Panc1 (cell line): ENCODE results near the gene ARL10. TPM values are rescaled to one million over a fixed set of nuclear protein-coding genes. Genes with fewer than 3 reads are reported as not detected.

Experiments used
- ATAC-seq: fragments of 200-7000 bp; cut with Tn5 transposase; 2 replicates; pipeline ENCODE4 v1.9.1; 2020; ENCODE audit warnings: mild to moderate bottlenecking, moderate library complexity
- BruUV-seq: library from RNA; stranded (reverse); fragments of 400-500 nt; replicated peaks from 2 replicates; lab custom pipeline; 2021; lab: Mats Ljungman, UMichigan
- CTCF ChIA-PET: fragments of 300-600 bp; sonication (Branson Sonifier 250); formaldehyde crosslinking; loops from one replicate; lab custom pipeline; 2022; ENCODE audit warnings: antibody characterized with exemption; lab: Charles Lee
- POLR2A ChIA-PET: fragments of 300-600 bp; sonication (Branson Sonifier 250); formaldehyde crosslinking; loops from one replicate; lab custom pipeline; 2022; ENCODE audit warnings: antibody characterized with exemption; lab: Charles Lee
- DNase-seq: peaks from one replicate; pipeline ENCODE4 v3.0.0-alpha.2; 2010; ENCODE audit warnings: low read depth, low spot score
- H3K27ac ChIP-seq: 2 replicates; pipeline ENCODE4 v1.5.1; 2011; ENCODE audit warnings: mild to moderate bottlenecking, low read length, inconsistent platforms
- H3K27me3 ChIP-seq: fragments of 200-500 bp; sonication (Bioruptor generic); 2 replicates; pipeline ENCODE4 v1.6.0; 2014; ENCODE audit warnings: low read length, inconsistent platforms; ENCODE audit not compliant: control insufficient read depth, insufficient read depth
- H3K36me3 ChIP-seq: fragments of 200-500 bp; sonication (Bioruptor generic); 2 replicates; pipeline ENCODE4 v1.5.1; 2014; ENCODE audit warnings: inconsistent platforms, mild to moderate bottlenecking, low read length, moderate library complexity; ENCODE audit not compliant: control insufficient read depth, insufficient read depth
- H3K4me1 ChIP-seq: 2 replicates; pipeline ENCODE4 v1.5.1; 2011; ENCODE audit warnings: inconsistent platforms, mild to moderate bottlenecking, low read length, moderate library complexity; ENCODE audit not compliant: control insufficient read depth, insufficient read depth
- H3K4me3 ChIP-seq, 2 experiments: 2 replicates each; pipeline ENCODE4 v1.5.1; 2011 to 2012; ENCODE audit warnings: low read depth in 2 of 2, low read length in 2 of 2, mild to moderate bottlenecking in 2 of 2, inconsistent platforms in 1 of 2, moderate library complexity in 1 of 2
- H3K9me3 ChIP-seq: fragments of 200-500 bp; sonication (Bioruptor generic); 2 replicates; pipeline ENCODE4 v1.5.1; 2014; ENCODE audit warnings: low read depth, mild to moderate bottlenecking, inconsistent platforms, low read length, moderate library complexity; ENCODE audit not compliant: control insufficient read depth, insufficient read depth
- CTCF ChIP-seq: fragments of 450-650 bp; IDR thresholded peaks from 2 replicates; pipeline ENCODE4 v1.5.1; 2017; ENCODE audit warnings: mild to moderate bottlenecking
- POLR2AphosphoS5 ChIP-seq: IDR thresholded peaks from 2 replicates; pipeline ENCODE4 v1.6.1; 2012; ENCODE audit warnings: mild to moderate bottlenecking, low read depth, low read length, moderate library complexity
- SIN3A ChIP-seq: IDR thresholded peaks from 2 replicates; pipeline ENCODE4 v1.6.1; 2012; ENCODE audit warnings: low read depth, mild to moderate bottlenecking, low read length, moderate library complexity, borderline replicate concordance; ENCODE audit not compliant: insufficient read depth
- TCF7L2 ChIP-seq: IDR thresholded peaks from 2 replicates; pipeline ENCODE4 v1.6.1; 2011; ENCODE audit warnings: mild to moderate bottlenecking, low read depth, low read length, inconsistent platforms
- in situ Hi-C: cut with HindIII; loops from 2 replicates; pipeline ENCODE4 v1.10.0; 2016; ENCODE audit warnings: low sequenced_read_pairs, low pct_unique_long_range_greater_than_20kb
- intact Hi-C: fragments of 100-400 bp; cut with micrococcal nuclease; formaldehyde crosslinking; loops from one replicate; pipeline ENCODE4 v1.10.0; 2022; ENCODE audit not compliant: unreplicated experiment
- total RNA-seq: library from RNA; stranded (reverse); gene quantifications from one replicate; pipeline ENCODE4 v1.2.1, GENCODE V29; 2021; ENCODE audit not compliant: unreplicated experiment
- TF ChIP-seq, protein P1 (sequence below), 2 experiments: IDR thresholded peaks; 2 replicates each; pipeline ENCODE4 v1.6.1; 2011 to 2012; ENCODE audit warnings: low read depth in 2 of 2, control low read depth in 1 of 2, low read length in 1 of 2, mild to moderate bottlenecking in 1 of 2, moderate library complexity in 1 of 2; ENCODE audit not compliant: insufficient read depth in 1 of 2

The ARL10 gene
- total RNA-seq, 1 experiment from 2014 or later, result 2.0 TPM

DNA sequence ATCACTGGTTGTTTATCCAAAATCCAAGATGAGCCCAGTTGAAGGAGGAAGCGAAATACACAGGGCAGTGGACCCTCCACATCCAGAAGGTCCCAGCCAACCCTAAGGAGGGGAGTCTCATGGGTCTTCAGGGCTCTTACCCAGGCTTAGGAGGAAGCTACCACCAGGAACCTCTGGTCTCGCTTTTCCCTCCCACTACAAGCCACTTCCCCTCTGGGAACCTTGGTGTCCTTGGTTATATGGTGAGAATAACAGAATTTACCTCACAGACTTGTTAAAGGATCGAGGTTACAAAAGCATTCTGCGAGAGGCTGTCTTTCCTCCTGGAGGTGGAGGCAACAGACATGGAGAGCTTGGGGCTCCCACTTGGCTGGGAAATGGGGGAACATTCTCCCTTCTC, 26.7 kb downstream of the ARL10 start:
- Histone ChIP-seq H3K27me3 (no peaks in the 10 kb centered on the region), H3K9me3 (no peaks in the 10 kb centered on the region), H3K36me3 (peaks cover 6% of the 10 kb centered on the region), H3K4me1 (peaks cover 3% of the 10 kb centered on the region), H3K27ac (no peak overlapping the region), H3K4me3 (no peak overlapping the region)
- ChIA-PET CTCF (no interaction called here), POLR2A (no interaction called here)
- TF ChIP-seq CTCF, result no peak
- no peak for TF ChIP-seq TCF7L2
- TF ChIP-seq SIN3A, result no peak
- no peak for TF ChIP-seq POLR2AphosphoS5
- TF ChIP-seq, protein P1, sequence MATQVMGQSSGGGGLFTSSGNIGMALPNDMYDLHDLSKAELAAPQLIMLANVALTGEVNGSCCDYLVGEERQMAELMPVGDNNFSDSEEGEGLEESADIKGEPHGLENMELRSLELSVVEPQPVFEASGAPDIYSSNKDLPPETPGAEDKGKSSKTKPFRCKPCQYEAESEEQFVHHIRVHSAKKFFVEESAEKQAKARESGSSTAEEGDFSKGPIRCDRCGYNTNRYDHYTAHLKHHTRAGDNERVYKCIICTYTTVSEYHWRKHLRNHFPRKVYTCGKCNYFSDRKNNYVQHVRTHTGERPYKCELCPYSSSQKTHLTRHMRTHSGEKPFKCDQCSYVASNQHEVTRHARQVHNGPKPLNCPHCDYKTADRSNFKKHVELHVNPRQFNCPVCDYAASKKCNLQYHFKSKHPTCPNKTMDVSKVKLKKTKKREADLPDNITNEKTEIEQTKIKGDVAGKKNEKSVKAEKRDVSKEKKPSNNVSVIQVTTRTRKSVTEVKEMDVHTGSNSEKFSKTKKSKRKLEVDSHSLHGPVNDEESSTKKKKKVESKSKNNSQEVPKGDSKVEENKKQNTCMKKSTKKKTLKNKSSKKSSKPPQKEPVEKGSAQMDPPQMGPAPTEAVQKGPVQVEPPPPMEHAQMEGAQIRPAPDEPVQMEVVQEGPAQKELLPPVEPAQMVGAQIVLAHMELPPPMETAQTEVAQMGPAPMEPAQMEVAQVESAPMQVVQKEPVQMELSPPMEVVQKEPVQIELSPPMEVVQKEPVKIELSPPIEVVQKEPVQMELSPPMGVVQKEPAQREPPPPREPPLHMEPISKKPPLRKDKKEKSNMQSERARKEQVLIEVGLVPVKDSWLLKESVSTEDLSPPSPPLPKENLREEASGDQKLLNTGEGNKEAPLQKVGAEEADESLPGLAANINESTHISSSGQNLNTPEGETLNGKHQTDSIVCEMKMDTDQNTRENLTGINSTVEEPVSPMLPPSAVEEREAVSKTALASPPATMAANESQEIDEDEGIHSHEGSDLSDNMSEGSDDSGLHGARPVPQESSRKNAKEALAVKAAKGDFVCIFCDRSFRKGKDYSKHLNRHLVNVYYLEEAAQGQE (IDR thresholded peaks at IDR 0.05; ENCODE audit: insufficient read depth in 1 of 2, low read depth in 2 of 2, low read length in 1 of 2), result no peak
- intact Hi-C loops (no loop called here), in situ Hi-C loops (no loop called here)
- no peak for DNase-seq
- no TSS peak for BruUV-seq
- ATAC-seq, result no peak

GRCh38 chr5:176392526-176392925, 27.2 kb downstream of the ARL10 start:
- H3K9me3 ChIP-seq, result no peaks in the 10 kb centered on the region
- no peak for ATAC-seq
- in situ Hi-C loops, result no loop called here
- intact Hi-C loops, result no loop called here
- BruUV-seq, result no TSS peak
- TF ChIP-seq CTCF, result no peak
- DNase-seq, result no peak
- H3K4me1 ChIP-seq, result peaks cover 2% of the 10 kb centered on the region; the same call in 1 of the 2 replicates
- POLR2A ChIA-PET, result no interaction called here
- no peaks in the 10 kb centered on the region for H3K27me3 ChIP-seq
- H3K36me3 ChIP-seq, result peaks cover 4% of the 10 kb centered on the region
- H3K27ac ChIP-seq, result no peak overlapping the region
- CTCF ChIA-PET, result no interaction called here
- no peak overlapping the region for H3K4me3 ChIP-seq

- ATAC-seq, result no peak
- in situ Hi-C loops, result no loop called here
- intact Hi-C loops, result no loop called here
- CTCF ChIA-PET, result no interaction called here
- no peak overlapping the region for H3K4me3 ChIP-seq
- no peak overlapping the region for H3K27ac ChIP-seq
- H3K36me3 ChIP-seq, result no peaks in the 10 kb centered on the region; the same call in 1 of the 2 replicates
- no peak for DNase-seq
- POLR2A ChIA-PET, result no interaction called here
- H3K27me3 ChIP-seq, result no peaks in the 10 kb centered on the region
- H3K9me3 ChIP-seq, result no peaks in the 10 kb centered on the region
- peaks cover 2% of the 10 kb centered on the region; the same call in 1 of the 2 replicates for H3K4me1 ChIP-seq
- no peak for TF ChIP-seq TCF7L2
- no TSS peak for BruUV-seq
Measured at GRCh38 chr5:176394096-176394495, 28.8 kb downstream of the ARL10 start.
